HG02981 (cell line): Measurements from ENCODE around the gene PPM1A.

Experiments
- ATAC-seq: cut with Tn5 transposase; IDR thresholded peaks from one replicate; pipeline ENCODE4 v1.9.1; 2021; ENCODE audit warnings: mild to moderate bottlenecking, moderate library complexity; ENCODE audit not compliant: unreplicated experiment

The PPM1A gene

DNA sequence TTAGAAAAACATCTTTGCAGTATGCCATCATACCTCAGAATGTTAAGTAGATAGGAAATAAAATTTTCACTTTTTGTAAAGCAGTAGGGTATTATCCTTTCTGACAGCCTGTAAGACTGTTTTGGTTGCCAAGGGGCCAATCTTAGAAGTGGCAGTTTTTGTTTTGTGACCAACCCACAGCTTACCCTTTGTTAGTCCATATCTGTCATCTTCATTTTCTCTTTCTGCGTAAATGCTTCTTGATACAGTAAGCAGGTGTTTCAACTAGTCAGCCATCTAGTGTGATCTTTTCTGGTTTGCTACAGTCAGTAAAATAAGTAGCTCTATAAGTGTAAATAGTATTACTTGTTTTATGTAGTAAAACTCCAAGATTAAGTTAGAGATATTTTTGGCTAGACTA, 8.8 kb downstream of the PPM1A start:
- ATAC-seq = no peak

DNA sequence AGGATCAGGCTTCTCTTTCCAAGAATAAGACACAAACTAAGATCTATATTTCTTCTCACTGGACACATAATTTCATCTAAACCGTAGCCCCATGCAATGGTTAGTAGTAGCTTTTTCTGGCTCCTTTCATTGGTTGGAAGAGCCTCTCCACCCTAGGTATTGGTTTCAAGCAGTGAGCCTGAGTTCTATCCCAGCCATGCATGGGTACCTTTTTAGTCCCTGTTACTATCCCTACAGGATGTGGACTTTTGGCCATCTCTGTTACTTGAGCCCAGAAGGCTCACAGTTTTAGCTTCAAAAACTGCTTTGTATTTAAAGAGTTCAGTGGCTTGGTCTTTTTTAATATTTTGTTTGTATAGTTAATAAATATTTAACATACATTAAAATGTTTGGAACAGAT, 16.1 kb downstream of the PPM1A start:
- ATAC-seq = no peak

DNA sequence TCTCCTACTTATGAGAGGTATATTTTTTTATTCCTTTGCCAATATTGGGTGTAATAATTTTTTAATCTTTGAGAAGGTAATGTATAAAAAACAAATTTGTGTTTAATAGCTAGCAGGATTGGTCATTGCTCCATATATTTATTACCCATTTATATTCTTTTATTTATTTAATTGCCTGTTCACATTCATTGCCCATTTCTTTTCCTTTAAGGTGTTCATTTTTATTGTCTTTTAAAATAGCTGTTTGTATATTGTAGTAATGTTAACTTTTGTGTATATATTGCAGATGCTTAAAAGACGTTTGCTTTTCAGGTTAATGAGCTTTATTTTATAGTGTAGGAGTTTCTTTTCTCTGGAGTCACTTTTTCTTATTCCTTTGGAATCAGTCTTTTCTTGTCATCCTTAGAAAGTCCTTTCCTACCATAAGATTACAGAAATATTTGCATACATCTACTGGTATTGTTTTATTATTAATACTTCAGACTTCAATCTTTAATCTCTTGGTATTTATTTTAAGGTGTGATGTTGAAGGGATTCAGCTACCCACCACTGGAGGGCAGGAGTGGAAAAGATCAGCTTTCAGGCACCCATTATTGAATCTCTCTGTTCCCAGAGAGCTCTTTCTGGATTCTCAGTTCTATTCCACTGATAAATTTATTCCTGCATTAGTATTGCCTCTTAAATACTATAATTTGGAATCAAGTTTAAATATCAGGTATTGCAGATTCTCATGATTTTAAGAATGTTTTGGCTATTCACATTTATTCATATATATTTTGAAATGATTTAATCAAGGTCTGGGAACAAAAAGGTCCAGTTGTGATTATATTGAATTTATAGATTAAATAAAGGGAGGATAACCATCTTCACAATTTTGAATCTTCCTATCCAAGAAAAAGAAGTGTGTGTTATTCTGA, 17.3 kb downstream of the PPM1A start:
- ATAC-seq = no peak

DNA sequence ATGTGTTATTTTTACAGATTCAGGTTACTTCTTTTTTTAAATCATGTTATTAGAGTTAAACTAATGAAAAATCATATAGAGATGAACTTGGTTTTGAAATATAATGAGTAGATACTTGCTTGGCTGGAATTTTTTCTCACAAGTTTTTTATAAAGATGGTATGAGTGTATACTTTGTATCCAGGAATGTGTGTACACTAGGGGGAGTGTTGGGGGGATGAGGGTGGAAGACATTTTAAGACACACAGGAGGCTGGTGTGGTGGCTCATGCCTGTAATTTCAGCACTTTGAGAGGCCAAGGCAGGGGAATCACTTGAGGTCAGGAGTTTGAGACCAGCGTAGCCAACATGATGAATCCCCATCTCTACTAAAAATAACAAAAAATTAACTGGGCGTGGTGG, 23.2 kb downstream of the PPM1A start:
- ATAC-seq = no peak

DNA sequence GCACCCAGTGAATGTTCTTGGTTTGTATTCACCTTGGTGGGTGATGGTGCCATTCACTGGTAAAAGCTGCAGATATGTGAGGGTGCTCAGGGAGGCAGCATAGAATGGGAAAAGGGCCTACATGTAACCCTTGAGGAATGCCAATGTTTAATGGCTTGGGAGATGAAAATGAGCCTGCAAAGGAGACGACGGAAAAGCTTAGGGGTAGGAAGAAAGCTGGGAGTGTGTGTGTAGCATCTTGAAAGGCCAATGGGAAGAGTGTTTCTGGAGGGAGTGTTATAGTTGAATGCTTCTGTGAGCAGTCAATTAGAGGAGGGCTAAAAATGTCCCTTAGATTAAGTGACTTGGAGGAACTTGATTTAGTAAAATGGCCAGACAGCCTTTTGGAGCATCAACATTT, 24.9 kb downstream of the PPM1A start:
- no peak for ATAC-seq

DNA sequence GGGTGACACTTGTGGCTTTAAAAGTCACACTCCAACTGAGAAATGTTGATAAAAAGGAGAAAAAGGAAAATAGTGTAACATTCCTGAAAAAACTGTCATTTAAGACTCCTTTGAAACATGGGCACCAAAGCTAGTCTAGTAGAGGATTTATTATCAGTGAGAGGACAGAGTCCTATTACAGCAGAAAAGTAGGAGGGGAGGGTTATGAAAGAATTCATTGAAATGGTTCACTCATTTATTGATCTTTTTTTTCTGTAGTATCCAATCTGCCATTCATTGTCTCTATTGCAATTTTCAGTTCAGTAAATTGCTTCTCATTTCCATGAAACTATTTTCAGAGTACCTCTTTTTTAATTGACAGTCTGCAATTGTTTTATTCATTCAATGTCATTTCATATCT, 25.4 kb downstream of the PPM1A start:
- no peak for ATAC-seq

DNA sequence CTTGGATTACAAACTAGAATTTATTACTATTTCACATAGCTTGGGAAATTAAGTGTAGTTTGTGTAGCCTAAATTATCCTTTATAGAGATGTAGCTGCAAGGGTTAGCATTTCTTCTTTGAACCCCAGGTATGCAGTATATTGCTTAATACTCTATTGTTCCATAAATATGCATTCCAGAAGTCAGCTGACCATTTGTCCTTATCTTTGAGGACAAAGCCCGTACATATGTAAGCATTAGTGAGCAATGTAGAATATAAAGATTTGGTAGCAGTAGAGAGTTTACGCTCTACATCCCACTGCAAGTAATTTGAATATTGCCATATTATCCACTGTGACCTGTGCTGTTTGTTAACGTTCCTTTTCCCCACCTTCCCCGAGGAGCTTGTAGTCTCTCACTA, 26.9 kb downstream of the PPM1A start:
- ATAC-seq = no peak

GRCh38 chr14:60276347-60276746, 27.3 kb downstream of the PPM1A start:
- no peak for ATAC-seq

- ATAC-seq = no peak
These were observed 28.7 kb downstream of the PPM1A start for GRCh38 chr14:60277605-60278190.

DNA sequence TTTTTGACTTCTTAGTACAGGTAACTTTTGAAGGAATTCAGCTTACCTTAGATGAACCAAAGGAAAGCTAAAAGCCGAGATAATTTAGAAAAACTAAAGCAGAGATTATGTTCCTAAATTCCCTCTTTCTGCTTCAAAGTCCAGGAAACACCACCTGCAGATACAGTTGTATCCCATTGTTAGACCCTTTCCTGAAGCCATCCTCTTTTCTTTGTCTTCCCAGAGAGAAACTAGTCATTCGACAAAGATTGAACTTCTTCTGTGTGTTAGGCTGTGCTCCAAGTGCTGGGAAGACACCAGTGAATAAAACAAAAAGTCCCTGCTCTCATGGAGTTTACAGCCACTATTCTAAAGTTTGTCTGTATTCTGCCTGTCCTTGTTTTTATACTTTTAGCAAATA, 29.3 kb downstream of the PPM1A start:
- ATAC-seq = no peak

- ATAC-seq = no peak
These were observed 38.4 kb downstream of the PPM1A start for GRCh38 chr14:60287452-60287851.

GRCh38 chr14:60288279-60288678, 39.3 kb downstream of the PPM1A start:
- ATAC-seq = no peak

DNA sequence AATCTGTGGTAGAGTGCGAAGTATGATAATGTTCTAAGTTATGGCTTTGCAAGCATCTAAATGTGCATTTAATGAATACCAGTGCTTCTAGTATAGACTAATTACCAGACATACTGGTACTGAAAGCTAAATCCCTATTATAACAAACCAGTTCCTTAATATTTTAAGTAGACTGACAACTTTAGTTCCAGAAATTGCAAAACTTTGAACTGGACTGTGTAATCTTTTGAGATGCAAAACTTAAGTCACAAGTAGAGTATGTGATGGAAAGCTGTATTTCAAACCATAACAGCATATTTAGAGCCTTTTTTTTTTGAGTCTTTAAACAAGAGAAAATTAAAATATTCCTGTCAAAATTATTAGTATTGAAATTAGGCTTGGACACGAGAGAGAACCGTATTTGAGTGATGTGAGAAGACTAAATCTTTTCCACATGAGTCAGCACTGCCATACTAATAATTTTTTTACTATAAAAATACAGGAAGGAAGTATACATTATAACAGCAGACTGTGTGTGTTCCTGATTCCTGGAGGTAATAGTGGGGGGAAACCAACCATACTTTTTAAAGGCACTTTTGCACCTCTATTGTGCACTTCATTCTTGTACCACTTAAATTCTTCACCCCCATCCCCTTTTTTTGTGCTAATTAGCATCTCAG, 45.5 kb downstream of the PPM1A start:
- no peak for ATAC-seq

- no peak for ATAC-seq
These were observed 51.0 kb downstream of the PPM1A start for GRCh38 chr14:60300019-60300418.

DNA sequence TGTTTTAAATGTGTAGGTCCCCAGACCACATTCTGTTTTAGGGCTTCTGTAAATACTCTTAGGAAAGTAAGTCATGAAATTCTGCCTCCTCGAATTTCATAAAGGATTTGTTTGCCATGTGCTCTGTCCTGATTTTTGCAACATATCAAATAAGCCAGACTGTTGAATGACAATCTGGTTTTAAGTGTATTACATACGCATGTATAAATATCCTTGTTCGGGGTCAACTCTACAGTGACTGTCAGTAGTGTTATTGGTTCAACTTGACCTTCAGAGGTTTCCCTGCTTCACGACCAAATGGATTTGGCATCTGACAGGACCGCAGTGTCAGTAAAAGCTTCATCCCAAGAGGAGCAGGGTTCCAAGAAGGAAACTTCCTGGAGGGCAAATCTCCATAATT, 52.7 kb downstream of the PPM1A start:
- ATAC-seq = no peak

DNA sequence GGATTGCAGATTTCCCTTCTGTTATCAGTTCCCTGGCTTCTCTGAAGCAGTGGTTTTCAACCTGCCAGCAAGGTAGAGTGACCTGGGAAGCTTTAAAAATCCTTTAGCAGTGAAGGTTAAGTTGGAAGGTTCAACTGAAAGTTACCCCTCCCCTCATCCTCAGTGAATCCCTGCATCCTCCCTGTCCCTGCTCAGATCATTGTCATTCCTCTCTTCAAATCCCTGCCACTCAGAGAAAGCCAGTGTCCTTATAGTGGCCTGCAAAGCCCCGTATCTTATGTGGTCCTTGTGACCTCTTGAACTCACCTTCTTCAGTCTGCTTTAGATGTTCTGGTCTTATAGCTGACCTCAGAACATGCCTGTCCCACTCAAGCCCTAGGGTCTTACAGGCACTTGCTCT, 53.6 kb downstream of the PPM1A start:
- ATAC-seq = no peak

- no peak for ATAC-seq
These were observed 54.7 kb downstream of the PPM1A start for GRCh38 chr14:60303745-60304144.

GRCh38 chr14:60304509-60304908, 55.5 kb downstream of the PPM1A start:
- ATAC-seq = no peak

GRCh38 chr14:60309867-60310552, 61.0 kb downstream of the PPM1A start:
- ATAC-seq = no peak

DNA sequence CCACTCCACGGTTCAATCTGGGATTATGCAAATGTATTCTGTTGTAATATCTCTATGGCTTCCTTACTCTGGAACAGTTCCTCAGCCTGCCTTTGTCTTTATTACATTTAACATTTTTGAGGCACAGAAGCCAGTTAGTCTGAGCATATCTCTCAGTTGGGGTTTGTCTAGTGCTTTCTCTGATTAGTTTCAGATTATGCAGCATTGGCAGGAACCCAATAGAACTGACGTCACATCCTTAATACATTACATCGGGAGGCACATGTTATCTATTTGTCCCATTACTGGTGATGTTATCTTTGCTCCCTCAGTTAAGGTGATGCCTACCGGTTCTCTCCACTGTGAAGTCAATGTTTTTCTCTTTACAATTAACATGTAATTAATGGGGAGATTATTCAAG, 62.4 kb downstream of the PPM1A start:
- ATAC-seq = no peak

DNA sequence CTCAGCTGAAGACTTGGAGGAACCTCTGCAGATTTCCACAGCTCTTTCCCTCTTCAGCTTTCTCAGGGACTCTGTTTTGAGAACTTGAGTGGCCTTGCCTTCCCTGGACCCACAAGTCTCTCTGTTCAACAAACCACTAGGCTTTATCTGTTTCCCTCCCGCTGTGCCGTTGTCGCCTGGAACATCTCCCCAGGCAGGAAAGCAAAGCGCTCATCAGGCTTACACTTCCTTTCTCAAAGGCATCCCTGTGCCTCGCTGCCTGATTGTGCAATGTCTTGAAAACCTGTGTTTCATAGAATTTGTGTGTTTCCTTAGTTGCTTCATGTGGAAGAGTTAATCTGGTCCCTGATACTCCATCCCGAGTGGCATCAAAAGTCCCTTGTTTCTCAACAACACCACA, 64.1 kb downstream of the PPM1A start:
- ATAC-seq = no peak
